Limb (tissue), 2 donors: ENCODE measurements around the gene MRC1.
"Not testable (repeated sequence)": the region's sequence is repeated elsewhere in the genome, so short reads cannot be mapped to it uniquely, and the experiment has no call there.

Source experiments
- DNase-seq, 2 donors: peaks; one replicate each; pipeline ENCODE4 v3.0.0-alpha.2; 2016; ENCODE audit errors: extremely low spot score in 2 of 2

The MRC1 gene

GRCh38 chr10:17905491-17905890, 96.3 kb downstream of the MRC1 start:
- no peak for DNase-seq

- no peak for DNase-seq
These were observed 96.9 kb downstream of the MRC1 start for GRCh38 chr10:17906002-17906401.

DNA sequence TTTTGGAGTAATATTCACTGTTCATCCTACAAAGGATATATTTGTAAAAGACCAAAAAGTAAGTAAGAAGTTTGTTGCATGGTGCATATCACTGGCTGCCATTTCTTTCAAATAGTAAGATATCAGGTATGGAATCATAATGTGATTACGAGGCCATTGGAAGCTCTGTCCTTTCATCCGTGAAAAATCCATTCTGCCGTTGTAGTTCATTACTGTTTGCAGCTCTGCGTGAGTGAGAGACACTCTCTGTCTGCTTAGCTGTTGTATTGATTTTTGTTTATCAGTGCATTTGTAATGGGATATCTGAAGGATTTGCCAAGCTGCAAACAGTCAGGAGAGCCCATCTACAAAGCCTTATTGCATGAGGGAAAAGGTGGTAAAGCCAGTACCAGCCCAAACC, 98.5 kb downstream of the MRC1 start:
- no peak for DNase-seq

DNA sequence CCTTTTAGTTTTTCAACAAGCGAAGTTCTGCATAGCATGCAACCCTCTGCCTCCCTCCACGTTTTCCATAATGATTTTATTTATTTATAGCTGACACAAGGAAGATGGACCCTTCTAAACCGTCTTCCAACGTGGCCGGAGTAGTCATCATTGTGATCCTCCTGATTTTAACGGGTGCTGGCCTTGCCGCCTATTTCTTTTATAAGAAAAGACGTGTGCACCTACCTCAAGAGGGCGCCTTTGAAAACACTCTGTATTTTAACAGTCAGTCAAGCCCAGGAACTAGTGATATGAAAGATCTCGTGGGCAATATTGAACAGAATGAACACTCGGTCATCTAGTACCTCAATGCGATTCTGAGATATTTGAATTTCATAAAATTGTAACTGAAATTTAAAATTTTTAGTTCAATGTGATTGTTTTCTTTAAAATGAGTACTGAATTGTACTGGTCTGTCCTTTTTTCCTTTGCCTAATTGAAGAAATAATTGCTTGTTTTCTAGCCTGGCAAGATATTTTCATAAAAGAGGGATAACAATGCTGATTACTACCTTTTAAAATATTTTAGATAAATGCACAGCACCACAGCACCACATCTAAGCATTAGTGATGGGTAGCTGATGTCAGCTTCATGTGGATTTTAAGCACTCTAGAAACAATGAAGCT, 101.1 kb downstream of the MRC1 start:
- DNase-seq = peak; percentile 31 to 42

- no peak for DNase-seq
These were observed 103.6 kb downstream of the MRC1 start for GRCh38 chr10:17912754-17913153.

- DNase-seq = no peak
These were observed 104.5 kb downstream of the MRC1 start for GRCh38 chr10:17913604-17914003.

DNA sequence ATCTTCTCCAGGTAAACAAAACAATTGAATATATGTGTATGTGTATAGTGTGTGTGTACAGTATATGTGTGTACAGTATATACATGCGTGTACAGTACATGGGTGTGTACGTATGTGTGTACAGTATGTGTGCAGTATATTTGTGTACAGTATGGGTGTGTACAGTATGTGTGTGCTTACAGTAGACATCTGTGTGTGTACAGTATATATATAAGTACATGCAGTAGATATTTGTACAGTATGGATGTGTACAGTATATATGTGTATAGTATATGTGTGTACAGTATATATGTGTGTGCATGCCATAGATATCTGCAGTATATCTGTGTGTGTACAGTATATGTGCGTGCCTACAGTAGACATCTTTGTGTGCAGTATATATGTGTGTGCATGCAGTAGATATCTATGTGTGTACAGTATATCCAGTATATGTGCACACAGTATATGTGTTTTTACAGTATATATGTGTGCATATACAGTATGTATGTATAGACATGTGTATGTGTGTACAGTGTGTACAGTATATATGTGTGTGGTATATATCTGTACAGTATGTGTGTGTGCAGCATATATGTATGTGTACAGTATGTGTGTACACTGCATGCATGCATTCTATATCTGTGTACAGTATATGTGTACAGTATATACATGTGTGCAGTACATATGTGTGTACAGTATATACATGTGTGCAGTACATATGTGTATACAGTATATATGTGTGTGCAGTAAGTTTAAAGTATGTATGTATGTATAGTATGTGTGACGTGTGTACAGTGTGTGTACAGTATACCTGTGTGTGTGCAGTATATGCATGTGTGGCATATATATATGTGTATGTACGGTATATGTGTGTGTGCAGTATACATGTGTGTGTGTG, 105.3 kb downstream of the MRC1 start:
- DNase-seq = no peak

- no peak for DNase-seq
These were observed 106.0 kb downstream of the MRC1 start for GRCh38 chr10:17915181-17915580.

- DNase-seq = no peak
These were observed 109.2 kb downstream of the MRC1 start for GRCh38 chr10:17918187-17918903.

GRCh38 chr10:17921378-17921777, 112.2 kb downstream of the MRC1 start:
- DNase-seq = no peak

GRCh38 chr10:17923728-17924127, 114.6 kb downstream of the MRC1 start:
- DNase-seq = no peak

DNA sequence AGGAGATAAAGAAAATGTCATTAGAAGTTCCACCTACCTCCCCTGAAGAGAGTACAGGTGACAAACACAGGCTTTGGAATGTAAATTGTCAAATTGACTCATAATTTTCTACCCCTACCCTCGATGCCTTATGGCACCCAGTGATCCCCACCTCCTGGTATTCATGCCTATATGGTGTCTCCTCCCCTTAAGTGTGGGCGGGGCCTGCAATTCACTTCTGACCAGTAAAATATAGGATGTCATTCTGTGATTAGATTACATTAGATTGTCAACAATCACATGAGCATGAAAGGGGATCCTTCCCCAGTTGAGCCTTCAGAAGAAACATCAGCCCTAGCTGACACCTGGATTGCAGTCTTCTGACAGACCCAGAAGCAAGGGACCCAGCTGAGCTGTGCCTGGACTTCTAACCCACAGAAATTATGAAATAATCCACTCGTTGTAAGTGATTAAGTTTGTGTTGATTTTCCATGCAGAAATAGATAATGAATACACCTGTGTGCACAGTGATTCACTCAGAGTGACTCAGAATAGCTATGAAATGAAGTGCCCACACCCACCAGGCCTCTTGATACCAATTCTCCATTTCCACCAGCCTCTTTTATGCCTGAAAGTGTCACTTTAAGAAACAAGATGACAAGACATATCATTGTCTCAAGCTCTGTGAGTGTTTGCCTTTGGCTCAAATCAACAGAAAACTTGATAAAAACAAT, 134.0 kb downstream of the MRC1 start:
- DNase-seq = no peak

- DNase-seq = not testable (repeated sequence)
These were observed 141.1 kb downstream of the MRC1 start for GRCh38 chr10:17950269-17950668.

DNA sequence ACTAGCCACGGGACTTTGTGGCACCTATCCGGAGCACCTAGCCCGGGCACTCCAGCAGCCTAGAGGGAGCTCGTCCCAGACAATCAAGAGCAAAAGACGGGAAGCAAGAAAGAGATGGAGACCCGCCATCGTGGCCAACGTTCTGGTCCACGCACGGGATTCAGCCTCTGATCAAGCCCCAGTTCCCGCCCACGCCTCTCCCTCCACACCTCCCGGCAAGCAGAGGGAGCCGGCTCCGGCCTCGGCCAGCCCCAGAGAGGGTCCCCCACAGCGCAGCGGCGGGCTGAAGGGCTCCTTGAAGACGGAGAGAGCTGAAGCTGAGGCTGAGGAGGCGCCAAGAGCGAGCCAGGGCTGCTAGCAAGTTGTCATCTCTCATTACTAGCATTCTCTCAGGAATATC, 141.6 kb downstream of the MRC1 start:
- DNase-seq = no peak

- no peak for DNase-seq
These were observed 142.8 kb downstream of the MRC1 start, which contains the start of gene SLC39A12 for GRCh38 chr10:17951868-17952371. Gene SLC39A12 (plus strand): TSS chr10:17951918. CDS start chr10:17953277, 1,359 bp downstream.

DNA sequence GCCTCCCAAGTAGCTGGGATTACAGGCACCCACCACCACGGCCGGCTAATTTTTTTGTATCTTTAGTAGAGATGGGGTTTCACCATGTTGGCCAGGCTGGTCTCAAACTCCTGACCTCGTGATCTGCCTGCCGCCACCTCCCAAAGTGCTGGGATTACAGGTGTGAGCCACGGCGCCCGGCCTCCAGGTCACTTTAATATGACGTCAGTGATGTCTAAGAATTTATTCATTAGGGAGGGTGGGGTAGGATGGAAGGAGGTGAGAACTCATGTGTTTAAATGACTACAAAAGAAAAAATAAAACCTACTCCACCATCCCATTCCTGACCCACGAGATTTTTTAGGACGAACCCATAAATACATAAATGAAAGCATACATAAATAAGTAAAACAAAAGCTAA, 145.2 kb downstream of the MRC1 start:
- DNase-seq = not testable (repeated sequence)

DNA sequence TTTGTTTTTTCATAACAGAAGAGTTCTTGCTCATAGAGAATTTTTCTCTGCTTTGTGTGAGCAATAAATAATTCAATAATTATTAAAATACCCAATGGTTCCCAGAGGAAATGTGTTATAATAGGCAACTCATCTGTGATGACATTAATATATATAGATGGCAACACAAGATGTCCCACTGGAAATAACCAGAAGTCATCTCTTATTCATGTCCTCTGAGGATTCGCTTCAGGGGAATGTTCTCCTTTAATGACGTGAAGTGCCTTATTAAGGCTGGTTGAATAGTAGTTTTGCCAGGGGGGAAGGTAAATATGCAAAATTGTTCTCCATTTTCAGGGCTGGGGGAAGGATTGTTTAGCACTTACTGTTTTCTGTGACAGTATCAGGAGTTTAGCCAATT, 145.7 kb downstream of the MRC1 start:
- no peak for DNase-seq

- no peak for DNase-seq
These were observed 148.9 kb downstream of the MRC1 start for GRCh38 chr10:17958049-17958448.

GRCh38 chr10:17959870-17960269, 150.7 kb downstream of the MRC1 start:
- no peak for DNase-seq
